Type B pancreatic cell (in vitro differentiated cells): ENCODE data around the gene SRC. TPM values are rescaled to one million over a fixed set of nuclear protein-coding genes. Genes with fewer than 3 reads are reported as not detected.

Experiments
- DNase-seq: peaks from one replicate; pipeline ENCODE4 v3.0.0; 2021; ENCODE audit warnings: mixed read lengths; ENCODE audit not compliant: unreplicated experiment; ENCODE audit errors: extremely low spot score
- H3K27ac Mint-ChIP-seq: 2 replicates; pipeline ENCODE4 v1.8.0; 2021; ENCODE audit warnings: mild to moderate bottlenecking, mixed read lengths
- H3K27me3 Mint-ChIP-seq: 2 replicates; pipeline ENCODE4 v1.8.0; 2021; ENCODE audit warnings: mixed read lengths
- H3K36me3 Mint-ChIP-seq: 2 replicates; pipeline ENCODE4 v1.8.0; 2021; ENCODE audit warnings: mixed read lengths
- H3K4me1 Mint-ChIP-seq: one replicate; pipeline ENCODE4 v1.8.0; 2021; ENCODE audit warnings: mixed read lengths; ENCODE audit not compliant: unreplicated experiment
- H3K4me3 Mint-ChIP-seq: 2 replicates; pipeline ENCODE4 v1.8.0; 2021; ENCODE audit warnings: mild to moderate bottlenecking, mixed read lengths
- H3K9me3 Mint-ChIP-seq: 2 replicates; pipeline ENCODE4 v1.8.0; 2021; ENCODE audit warnings: mixed read lengths
- CTCF ChIP-seq: fragments of 200-600 bp; sonication (generic); conservative IDR thresholded peaks from 2 replicates; pipeline ENCODE4 v1.5.0; 2021; ENCODE audit warnings: antibody characterized with exemption, mild to moderate bottlenecking
- total RNA-seq: library from RNA; stranded (reverse); gene quantifications from 2 replicates; pipeline ENCODE4 v1.2.1, GENCODE V29; 2021; ENCODE audit warnings: low replicate concordance

Gene SRC
- total RNA-seq, 1 donor from 2014 or later = 56.0 TPM

- no peak overlapping the region for H3K27ac Mint-ChIP-seq
- peaks cover 38% of the 10 kb centered on the region for H3K4me1 Mint-ChIP-seq
- H3K4me3 Mint-ChIP-seq = no peak overlapping the region
- no peaks in the 10 kb centered on the region for H3K36me3 Mint-ChIP-seq
- H3K9me3 Mint-ChIP-seq = no peaks in the 10 kb centered on the region
- TF ChIP-seq CTCF = peak; percentile 35
- DNase-seq = no peak
- H3K27me3 Mint-ChIP-seq = no peaks in the 10 kb centered on the region
Measured at GRCh38 chr20:37342231-37343177, 3.4 kb upstream of the SRC start.

GRCh38 chr20:37343212-37343993 is 2.5 kb upstream of the SRC start:
- no peak for DNase-seq
- H3K36me3 Mint-ChIP-seq = peaks cover 2% of the 10 kb centered on the region
- TF ChIP-seq CTCF = no peak
- H3K4me1 Mint-ChIP-seq = peaks cover 46% of the 10 kb centered on the region
- no peaks in the 10 kb centered on the region for H3K9me3 Mint-ChIP-seq
- no peaks in the 10 kb centered on the region for H3K27me3 Mint-ChIP-seq
- H3K4me3 Mint-ChIP-seq = no peak overlapping the region
- peak overlapping the region; percentile 92 for H3K27ac Mint-ChIP-seq

- no peaks in the 10 kb centered on the region for H3K9me3 Mint-ChIP-seq
- no peak for TF ChIP-seq CTCF
- H3K27me3 Mint-ChIP-seq = no peaks in the 10 kb centered on the region
- DNase-seq = no peak
- H3K36me3 Mint-ChIP-seq = peaks cover 8% of the 10 kb centered on the region
- H3K4me3 Mint-ChIP-seq = peak overlapping the region; percentile 86
- H3K27ac Mint-ChIP-seq = peak overlapping the region; percentile 92
- H3K4me1 Mint-ChIP-seq = peaks cover 51% of the 10 kb centered on the region
Measured at GRCh38 chr20:37343994-37344355, 2.0 kb upstream of the SRC start.

- peaks cover 59% of the 10 kb centered on the region for H3K4me1 Mint-ChIP-seq
Measured at GRCh38 chr20:37344506-37345338, 1.2 kb upstream of the SRC start.

More at GRCh38 chr20:37344506-37345338, 1.2 kb upstream of the SRC start:
- Mint-ChIP-seq H3K27ac (peak overlapping the region; percentile 92), H3K36me3 (peaks cover 11% of the 10 kb centered on the region), H3K9me3 (no peaks in the 10 kb centered on the region), H3K27me3 (no peaks in the 10 kb centered on the region), H3K4me3 (peak overlapping the region; percentile 86)
- no peak for TF ChIP-seq CTCF
- no peak for DNase-seq
